HEK293 (cell line): ENCODE data around the gene SYNE3.

ENCODE experiments used
- CTCF ChIA-PET: fragments of 350-600 bp; formaldehyde crosslinking; extraction: SDS; loops from one replicate; lab custom pipeline; 2021; ENCODE audit warnings: antibody characterized with exemption; lab: Yijun Ruan, JAX
- POLR2A ChIA-PET: fragments of 300-600 bp; formaldehyde crosslinking; extraction: SDS; loops from one replicate; lab custom pipeline; 2020; ENCODE audit warnings: antibody characterized with exemption, inconsistent platforms; lab: Yijun Ruan, JAX
- H3K27ac ChIP-seq: fragments of 200-500 bp; sonication (Bioruptor generic); 2 replicates; pipeline ENCODE4 v1.5.1; 2014; ENCODE audit warnings: low read depth, low read length, control low read depth, inconsistent platforms; ENCODE audit errors: extremely low read depth
- H3K36me3 ChIP-seq, 2 experiments: fragments of 200-500 bp in 1 of 2; sonication (Bioruptor generic) in 1 of 2; 1 replicate in 1 of 2; 2 replicates in 1 of 2; pipeline ENCODE4 v1.5.1; 2014 to 2017; ENCODE audit warnings: inconsistent platforms in 2 of 2, low read length in 2 of 2; ENCODE audit not compliant: control insufficient read depth in 2 of 2, insufficient read depth in 1 of 2
- H3K4me1 ChIP-seq: fragments of 200-500 bp; sonication (Bioruptor generic); 2 replicates; pipeline ENCODE4 v1.5.1; 2014; ENCODE audit warnings: mild to moderate bottlenecking, low read length, inconsistent platforms; ENCODE audit not compliant: control insufficient read depth, insufficient read depth
- H3K4me3 ChIP-seq: 2 replicates; pipeline ENCODE4 v1.5.1; 2011; ENCODE audit warnings: low read depth, mild to moderate bottlenecking, control low read depth, low read length, moderate library complexity
- H3K9me3 ChIP-seq: fragments of 200-500 bp; sonication (Bioruptor generic); 2 replicates; pipeline ENCODE4 v1.5.1; 2014; ENCODE audit warnings: low read depth, low read length, inconsistent platforms; ENCODE audit not compliant: control insufficient read depth, insufficient read depth
- ATF2 ChIP-seq: fragments of 450-650 bp; formaldehyde crosslinking; IDR thresholded peaks from 2 replicates; pipeline ENCODE4 v1.5.1; 2016; ENCODE audit warnings: missing biosample characterization, missing genetic modification characterization, low read depth
- BCL6B ChIP-seq: fragments of 450-650 bp; formaldehyde crosslinking; IDR thresholded peaks from 2 replicates; pipeline ENCODE4 v1.5.1; 2017; ENCODE audit warnings: missing biosample characterization, missing genetic modification characterization
- IKZF3 ChIP-seq: fragments of 450-650 bp; IDR thresholded peaks from 2 replicates; pipeline ENCODE4 v1.5.0; 2018; ENCODE audit warnings: missing biosample characterization, mild to moderate bottlenecking, missing genetic modification characterization, moderate library complexity
- MZF1 ChIP-seq: fragments of 450-650 bp; formaldehyde crosslinking; IDR thresholded peaks from 2 replicates; pipeline ENCODE4 v1.5.1; 2017; ENCODE audit warnings: missing biosample characterization, missing genetic modification characterization, borderline replicate concordance
- OSR2 ChIP-seq: fragments of 450-650 bp; formaldehyde crosslinking; IDR thresholded peaks from 2 replicates; pipeline ENCODE4 v1.5.1; 2016; ENCODE audit warnings: missing biosample characterization, missing genetic modification characterization
- ZNF169 ChIP-seq: fragments of 450-650 bp; formaldehyde crosslinking; IDR thresholded peaks from 2 replicates; pipeline ENCODE4 v1.5.1; 2016; ENCODE audit warnings: missing biosample characterization, missing genetic modification characterization
- ZNF558 ChIP-seq: fragments of 450-650 bp; formaldehyde crosslinking; IDR thresholded peaks from 2 replicates; pipeline ENCODE4 v1.5.1; 2016; ENCODE audit warnings: missing biosample characterization, missing genetic modification characterization
- ZNF777 ChIP-seq: fragments of 450-650 bp; formaldehyde crosslinking; IDR thresholded peaks from 2 replicates; pipeline ENCODE4 v1.5.1; 2017; ENCODE audit warnings: missing biosample characterization, missing genetic modification characterization, borderline replicate concordance
- TF ChIP-seq, protein P1 (sequence below): fragments of 450-650 bp; formaldehyde crosslinking; IDR thresholded peaks from 2 replicates; pipeline ENCODE4 v1.5.1; 2016; ENCODE audit warnings: missing biosample characterization, missing genetic modification characterization
- TF ChIP-seq, protein P2 (sequence below): fragments of 450-650 bp; formaldehyde crosslinking; IDR thresholded peaks from 2 replicates; pipeline ENCODE4 v1.5.1; 2017; ENCODE audit warnings: missing biosample characterization, missing genetic modification characterization
- TF ChIP-seq, protein P3 (sequence below): fragments of 450-650 bp; formaldehyde crosslinking; IDR thresholded peaks from 2 replicates; pipeline ENCODE4 v1.5.1; 2016; ENCODE audit warnings: missing biosample characterization, missing genetic modification characterization
- TF ChIP-seq, protein P4 (sequence below): fragments of 450-650 bp; formaldehyde crosslinking; IDR thresholded peaks from 2 replicates; pipeline ENCODE4 v1.5.1; 2016; ENCODE audit warnings: missing biosample characterization, missing genetic modification characterization, borderline replicate concordance

Gene SYNE3

DNA sequence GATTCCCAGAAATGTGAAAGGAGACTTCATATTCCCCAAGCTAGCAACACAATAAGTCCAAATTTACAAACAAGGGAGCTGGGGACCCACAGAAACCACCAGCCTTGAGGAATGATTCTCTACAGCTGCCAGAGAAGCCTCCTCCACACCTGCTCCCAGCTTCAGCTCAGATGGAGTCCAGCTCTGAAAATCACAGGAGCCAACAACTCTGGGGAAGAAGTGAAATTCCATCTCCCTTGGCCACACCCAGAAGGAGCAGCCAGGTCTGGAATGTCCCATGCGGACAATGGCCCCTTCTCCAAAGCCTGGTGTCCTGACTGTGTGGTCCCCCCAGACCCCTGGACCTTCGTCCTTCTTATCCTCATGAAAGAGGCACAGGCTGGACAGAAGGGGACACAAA is 45.4 kb downstream of the SYNE3 start (continued):
- TF ChIP-seq, protein P1, sequence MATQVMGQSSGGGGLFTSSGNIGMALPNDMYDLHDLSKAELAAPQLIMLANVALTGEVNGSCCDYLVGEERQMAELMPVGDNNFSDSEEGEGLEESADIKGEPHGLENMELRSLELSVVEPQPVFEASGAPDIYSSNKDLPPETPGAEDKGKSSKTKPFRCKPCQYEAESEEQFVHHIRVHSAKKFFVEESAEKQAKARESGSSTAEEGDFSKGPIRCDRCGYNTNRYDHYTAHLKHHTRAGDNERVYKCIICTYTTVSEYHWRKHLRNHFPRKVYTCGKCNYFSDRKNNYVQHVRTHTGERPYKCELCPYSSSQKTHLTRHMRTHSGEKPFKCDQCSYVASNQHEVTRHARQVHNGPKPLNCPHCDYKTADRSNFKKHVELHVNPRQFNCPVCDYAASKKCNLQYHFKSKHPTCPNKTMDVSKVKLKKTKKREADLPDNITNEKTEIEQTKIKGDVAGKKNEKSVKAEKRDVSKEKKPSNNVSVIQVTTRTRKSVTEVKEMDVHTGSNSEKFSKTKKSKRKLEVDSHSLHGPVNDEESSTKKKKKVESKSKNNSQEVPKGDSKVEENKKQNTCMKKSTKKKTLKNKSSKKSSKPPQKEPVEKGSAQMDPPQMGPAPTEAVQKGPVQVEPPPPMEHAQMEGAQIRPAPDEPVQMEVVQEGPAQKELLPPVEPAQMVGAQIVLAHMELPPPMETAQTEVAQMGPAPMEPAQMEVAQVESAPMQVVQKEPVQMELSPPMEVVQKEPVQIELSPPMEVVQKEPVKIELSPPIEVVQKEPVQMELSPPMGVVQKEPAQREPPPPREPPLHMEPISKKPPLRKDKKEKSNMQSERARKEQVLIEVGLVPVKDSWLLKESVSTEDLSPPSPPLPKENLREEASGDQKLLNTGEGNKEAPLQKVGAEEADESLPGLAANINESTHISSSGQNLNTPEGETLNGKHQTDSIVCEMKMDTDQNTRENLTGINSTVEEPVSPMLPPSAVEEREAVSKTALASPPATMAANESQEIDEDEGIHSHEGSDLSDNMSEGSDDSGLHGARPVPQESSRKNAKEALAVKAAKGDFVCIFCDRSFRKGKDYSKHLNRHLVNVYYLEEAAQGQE (tag by site-specific recombination): no peak
- no peak for TF ChIP-seq MZF1 (tag by site-specific recombination)
- TF ChIP-seq ZNF777 (tag by site-specific recombination): no peak
- no peak for TF ChIP-seq ATF2 (tag by site-specific recombination)
- TF ChIP-seq, protein P2, sequence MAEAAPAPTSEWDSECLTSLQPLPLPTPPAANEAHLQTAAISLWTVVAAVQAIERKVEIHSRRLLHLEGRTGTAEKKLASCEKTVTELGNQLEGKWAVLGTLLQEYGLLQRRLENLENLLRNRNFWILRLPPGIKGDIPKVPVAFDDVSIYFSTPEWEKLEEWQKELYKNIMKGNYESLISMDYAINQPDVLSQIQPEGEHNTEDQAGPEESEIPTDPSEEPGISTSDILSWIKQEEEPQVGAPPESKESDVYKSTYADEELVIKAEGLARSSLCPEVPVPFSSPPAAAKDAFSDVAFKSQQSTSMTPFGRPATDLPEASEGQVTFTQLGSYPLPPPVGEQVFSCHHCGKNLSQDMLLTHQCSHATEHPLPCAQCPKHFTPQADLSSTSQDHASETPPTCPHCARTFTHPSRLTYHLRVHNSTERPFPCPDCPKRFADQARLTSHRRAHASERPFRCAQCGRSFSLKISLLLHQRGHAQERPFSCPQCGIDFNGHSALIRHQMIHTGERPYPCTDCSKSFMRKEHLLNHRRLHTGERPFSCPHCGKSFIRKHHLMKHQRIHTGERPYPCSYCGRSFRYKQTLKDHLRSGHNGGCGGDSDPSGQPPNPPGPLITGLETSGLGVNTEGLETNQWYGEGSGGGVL (tag by site-specific recombination): no peak
- no peak for TF ChIP-seq OSR2 (tag by site-specific recombination)
- TF ChIP-seq ZNF169 (tag by site-specific recombination): no peak
- TF ChIP-seq ZNF558 (tag by site-specific recombination): no peak
- TF ChIP-seq, protein P3, sequence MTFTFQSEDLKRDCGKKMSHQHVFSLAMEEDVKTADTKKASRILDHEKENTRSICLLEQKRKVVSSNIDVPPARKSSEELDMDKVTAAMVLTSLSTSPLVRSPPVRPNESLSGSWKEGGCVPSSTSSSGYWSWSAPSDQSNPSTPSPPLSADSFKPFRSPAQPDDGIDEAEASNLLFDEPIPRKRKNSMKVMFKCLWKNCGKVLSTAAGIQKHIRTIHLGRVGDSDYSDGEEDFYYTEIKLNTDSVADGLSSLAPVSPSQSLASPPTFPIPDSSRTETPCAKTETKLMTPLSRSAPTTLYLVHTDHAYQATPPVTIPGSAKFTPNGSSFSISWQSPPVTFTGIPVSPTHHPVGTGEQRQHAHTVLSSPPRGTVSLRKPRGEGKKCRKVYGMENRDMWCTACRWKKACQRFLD (tag by site-specific recombination): no peak
- TF ChIP-seq IKZF3 (tag by site-specific recombination): no peak

- H3K4me3 ChIP-seq: no peak overlapping the region
- H3K4me1 ChIP-seq: no peaks in the 10 kb centered on the region
- H3K9me3 ChIP-seq: no peaks in the 10 kb centered on the region
- POLR2A ChIA-PET: no interaction called here
- peaks cover 0 to 8% of the 10 kb centered on the region in 2 experiments; a peak in 1 of 3 replicates for H3K36me3 ChIP-seq
- TF ChIP-seq, protein P1 (tag by site-specific recombination): no peak
- no peak for TF ChIP-seq BCL6B (tag by site-specific recombination)
- TF ChIP-seq, protein P4, sequence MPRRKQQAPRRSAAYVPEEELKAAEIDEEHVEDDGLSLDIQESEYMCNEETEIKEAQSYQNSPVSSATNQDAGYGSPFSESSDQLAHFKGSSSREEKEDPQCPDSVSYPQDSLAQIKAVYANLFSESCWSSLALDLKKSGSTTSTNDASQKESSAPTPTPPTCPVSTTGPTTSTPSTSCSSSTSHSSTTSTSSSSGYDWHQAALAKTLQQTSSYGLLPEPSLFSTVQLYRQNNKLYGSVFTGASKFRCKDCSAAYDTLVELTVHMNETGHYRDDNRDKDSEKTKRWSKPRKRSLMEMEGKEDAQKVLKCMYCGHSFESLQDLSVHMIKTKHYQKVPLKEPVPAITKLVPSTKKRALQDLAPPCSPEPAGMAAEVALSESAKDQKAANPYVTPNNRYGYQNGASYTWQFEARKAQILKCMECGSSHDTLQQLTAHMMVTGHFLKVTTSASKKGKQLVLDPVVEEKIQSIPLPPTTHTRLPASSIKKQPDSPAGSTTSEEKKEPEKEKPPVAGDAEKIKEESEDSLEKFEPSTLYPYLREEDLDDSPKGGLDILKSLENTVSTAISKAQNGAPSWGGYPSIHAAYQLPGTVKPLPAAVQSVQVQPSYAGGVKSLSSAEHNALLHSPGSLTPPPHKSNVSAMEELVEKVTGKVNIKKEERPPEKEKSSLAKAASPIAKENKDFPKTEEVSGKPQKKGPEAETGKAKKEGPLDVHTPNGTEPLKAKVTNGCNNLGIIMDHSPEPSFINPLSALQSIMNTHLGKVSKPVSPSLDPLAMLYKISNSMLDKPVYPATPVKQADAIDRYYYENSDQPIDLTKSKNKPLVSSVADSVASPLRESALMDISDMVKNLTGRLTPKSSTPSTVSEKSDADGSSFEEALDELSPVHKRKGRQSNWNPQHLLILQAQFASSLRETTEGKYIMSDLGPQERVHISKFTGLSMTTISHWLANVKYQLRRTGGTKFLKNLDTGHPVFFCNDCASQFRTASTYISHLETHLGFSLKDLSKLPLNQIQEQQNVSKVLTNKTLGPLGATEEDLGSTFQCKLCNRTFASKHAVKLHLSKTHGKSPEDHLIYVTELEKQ (tag by site-specific recombination): no peak
- H3K27ac ChIP-seq: no peak overlapping the region
- CTCF ChIA-PET: interaction anchor here (1.4 kb wide), 1 partner anchor 27 kb away, joined by 4 read pairs; no protein-coding TSS in a partner anchor
These were observed 47.3 kb downstream of the SYNE3 start for GRCh38 chr14:95469134-95469481.
